ENCODE data around the gene NDST1.

GRCh38 chr5:150579462-150580400, 71.8 kb downstream of the NDST1 start:
- TF ChIP-seq SPI1 (IDR thresholded peaks at IDR 0.05; ENCODE audit: borderline replicate concordance, low read depth) (no peak), CTCF (IDR thresholded peaks at IDR 0.05; ENCODE audit: insufficient read depth, low read length) (no peak), POLR2AphosphoS5 (IDR thresholded peaks at IDR 0.05; ENCODE audit: low read depth) (no peak), GABPA (IDR thresholded peaks at IDR 0.05; ENCODE audit: low read depth) (no peak)

Data from HL-60 (cell line).